ENCODE results near the gene WDR5. TPM values are rescaled to one million over a fixed set of nuclear protein-coding genes. Genes with fewer than 3 reads are reported as not detected.

The WDR5 gene
- total RNA-seq, 1 experiment from 2014 or later: 62.5 TPM

GRCh38 chr9:134205672-134206310 is 69.9 kb downstream of the WDR5 start (continued):
- no peak for TF ChIP-seq AFF4 (CRISPR knock-in tag; IDR thresholded peaks at IDR 0.05; ENCODE audit: borderline replicate concordance)
- TF ChIP-seq ETV6 (CRISPR knock-in tag; IDR thresholded peaks at IDR 0.05): no peak
- no peak for TF ChIP-seq USF2 (CRISPR knock-in tag; IDR thresholded peaks at IDR 0.05)
- TF ChIP-seq PRDM15 (CRISPR knock-in tag; IDR thresholded peaks at IDR 0.05): no peak
- no peak for TF ChIP-seq ATF3 (CRISPR knock-in tag; conservative IDR thresholded peaks at IDR 0.05)
- TF ChIP-seq CTCF (IDR thresholded peaks at IDR 0.05): no peak

GRCh38 chr9:134206311-134207300 is 70.7 kb downstream of the WDR5 start:
- no peak overlapping the region for H3K4me3 Mint-ChIP-seq
- CTCF ChIA-PET: interaction anchor here (0.7 kb wide), 2 partner anchors 9 to 32 kb away, joined by 3 read pairs; no protein-coding TSS in a partner anchor
- ATAC-seq (no peak), DNase-seq (ENCODE audit: low spot score) (no peak)
- POLR2A ChIA-PET: no interaction called here
- H3K4me1 Mint-ChIP-seq: peaks cover 19% of the 10 kb centered on the region
- no peaks in the 10 kb centered on the region; the same call in 1 of the 2 replicates for H3K27me3 Mint-ChIP-seq (ENCODE audit: low read depth)
- no peaks in the 10 kb centered on the region for H3K36me3 Mint-ChIP-seq
- H3K9me3 Mint-ChIP-seq: no peaks in the 10 kb centered on the region
- no peak overlapping the region for H3K27ac Mint-ChIP-seq
- no peak for TF ChIP-seq OVOL2 (CRISPR knock-in tag; IDR thresholded peaks at IDR 0.05; ENCODE audit: borderline replicate concordance)
- TF ChIP-seq ESRRA (CRISPR knock-in tag; IDR thresholded peaks at IDR 0.05; ENCODE audit: borderline replicate concordance): no peak
- TF ChIP-seq ZNF281 (CRISPR knock-in tag; IDR thresholded peaks at IDR 0.05): no peak
- TF ChIP-seq FOXP4 (CRISPR knock-in tag; IDR thresholded peaks at IDR 0.05): no peak
- no peak for TF ChIP-seq RELA (CRISPR knock-in tag; IDR thresholded peaks at IDR 0.05; ENCODE audit: borderline replicate concordance)
- no peak for TF ChIP-seq ZNF138 (CRISPR knock-in tag; conservative IDR thresholded peaks at IDR 0.05)
- no peak for TF ChIP-seq NR1H2 (CRISPR knock-in tag; IDR thresholded peaks at IDR 0.05)
